ENCODE results near the gene UGT3A2.

DNA sequence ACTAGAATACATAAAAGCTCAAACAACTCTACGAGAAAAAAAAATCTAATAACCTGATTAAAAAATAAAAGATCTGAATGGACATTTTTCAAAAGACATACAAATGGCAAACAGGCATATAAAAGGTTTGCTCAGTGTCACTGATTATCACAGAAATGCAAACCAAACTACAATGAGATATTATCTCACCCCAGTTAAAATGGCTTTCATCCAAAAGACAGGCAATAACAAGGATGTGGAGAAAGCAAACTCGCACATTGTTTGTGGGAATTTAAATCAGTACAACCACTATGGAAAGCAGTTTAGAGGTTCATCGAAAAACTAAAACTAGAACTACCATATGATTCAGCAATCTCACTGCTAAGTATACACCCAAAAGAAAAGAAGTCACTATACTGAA, 20.8 kb downstream of the UGT3A2 start:
- TF ChIP-seq EZH2 (IDR thresholded peaks at IDR 0.05): no peak
- no peak for TF ChIP-seq POLR2AphosphoS5 (IDR thresholded peaks at IDR 0.05; ENCODE audit: borderline replicate concordance, low read depth, low read length)
- TF ChIP-seq FOXP2 (optimal IDR thresholded peaks at IDR 0.05; ENCODE audit: control extremely low read depth, extremely low read length, insufficient read depth): no peak

Data from SK-N-MC (cell line).